GM21528 (cell line): ENCODE data around the gene MTCL3.
A peak's percentile ranks its signal among the peaks of the same experiment; 100 is the strongest.

ENCODE experiments used
- ATAC-seq: cut with Tn5 transposase; IDR thresholded peaks from one replicate; pipeline ENCODE4 v1.9.1; 2021; ENCODE audit warnings: mild to moderate bottlenecking, moderate library complexity; ENCODE audit not compliant: unreplicated experiment, low FRiP score

MTCL3 gene

DNA sequence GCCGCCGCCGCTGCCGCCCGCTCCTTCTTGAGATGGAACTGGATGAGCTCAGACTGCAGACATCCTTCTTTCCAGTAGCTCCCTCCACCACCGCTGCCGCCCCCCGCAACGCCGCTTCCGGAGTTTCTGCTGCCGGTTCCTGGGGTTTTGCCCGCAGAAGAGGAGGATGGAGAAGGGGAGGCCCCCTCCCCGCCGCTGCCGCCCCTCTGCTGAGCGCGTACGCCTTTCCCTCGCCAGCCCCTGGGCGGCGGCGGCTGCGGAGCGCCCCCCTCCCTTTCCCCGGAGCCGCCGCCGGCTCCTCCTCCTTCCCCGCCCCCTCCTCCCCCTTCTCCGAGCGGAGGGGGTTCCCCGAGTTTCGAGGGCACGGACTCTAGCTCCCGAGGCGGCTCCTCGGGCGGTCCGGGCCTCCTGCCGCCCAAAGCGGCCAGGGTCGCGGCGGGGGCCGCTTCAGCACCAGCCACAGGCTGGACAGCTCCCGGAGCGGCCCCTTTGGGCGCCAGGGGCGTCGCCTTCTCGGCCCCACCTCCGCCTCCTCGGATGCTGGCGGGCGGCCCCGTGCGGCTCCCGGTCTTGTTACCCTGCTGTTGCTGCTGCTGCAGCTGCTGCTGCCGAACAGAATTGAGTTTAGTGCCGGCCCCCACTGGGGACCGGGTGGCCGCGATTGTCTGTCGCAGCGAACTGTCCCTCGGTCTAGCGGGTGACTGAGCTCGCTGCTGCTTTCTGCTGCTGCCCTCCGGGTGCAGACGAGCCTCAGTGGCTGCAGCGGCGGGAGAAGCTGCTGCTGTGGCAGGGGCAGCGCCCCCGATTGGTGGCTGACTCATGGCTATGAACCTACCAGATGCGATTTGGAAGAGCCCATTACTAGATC, 3.1 kb downstream of the MTCL3 start:
- peak; percentile 67 for ATAC-seq

DNA sequence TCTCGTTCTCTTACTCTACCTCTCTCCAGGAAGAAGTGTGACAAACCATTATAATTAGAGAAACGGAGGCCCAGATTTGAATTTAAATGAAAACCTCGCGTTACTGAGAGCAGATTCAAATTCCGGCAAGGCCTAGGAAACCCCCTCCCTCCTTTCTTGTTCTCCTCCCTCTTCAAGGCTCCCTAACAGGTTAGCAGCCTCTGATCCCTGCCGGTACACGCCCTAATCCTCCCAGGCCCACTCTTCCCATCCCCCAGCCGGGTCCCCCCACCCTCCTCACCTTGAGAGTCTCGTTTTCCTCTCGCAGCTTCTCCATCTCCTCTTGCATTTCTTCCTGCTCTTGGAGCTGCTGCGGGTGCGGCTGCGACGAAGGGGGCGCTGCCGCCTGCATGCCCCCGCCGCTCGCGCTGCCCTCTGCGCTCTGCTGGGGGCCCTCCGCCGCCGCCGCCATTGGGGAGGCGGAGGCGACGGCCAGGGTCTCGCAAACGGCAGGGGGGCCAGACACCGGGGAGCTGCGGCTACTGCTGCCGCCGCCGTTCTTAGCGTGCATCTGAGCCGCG, 3.8 kb downstream of the MTCL3 start:
- ATAC-seq, result no peak

- no peak for ATAC-seq
Observed at GRCh38 chr6:127514773-127515227, 4.3 kb downstream of the MTCL3 start.

- ATAC-seq, result no peak
Observed at GRCh38 chr6:127514179-127514772, 4.9 kb downstream of the MTCL3 start.

GRCh38 chr6:127513425-127513824, 5.7 kb downstream of the MTCL3 start:
- ATAC-seq, result no peak

DNA sequence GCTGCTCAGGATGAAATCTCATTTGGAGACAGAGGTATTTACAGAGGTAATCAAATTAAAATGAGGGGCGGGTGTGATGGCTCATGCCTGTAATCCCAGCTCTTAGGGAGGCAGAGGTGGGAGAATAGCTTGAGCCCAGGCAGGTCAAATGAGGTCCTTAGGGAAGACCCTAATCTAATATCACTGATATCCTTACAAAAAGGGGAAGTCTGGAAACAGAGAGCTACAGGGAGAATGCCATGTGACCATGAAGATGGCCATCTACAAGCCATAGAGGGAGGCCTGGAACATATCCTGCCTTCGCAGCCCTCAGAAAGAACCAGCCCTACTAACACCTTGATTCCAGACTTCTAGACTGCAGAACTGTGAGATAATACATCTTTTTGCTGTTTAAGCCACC, 8.3 kb downstream of the MTCL3 start:
- ATAC-seq, result no peak

DNA sequence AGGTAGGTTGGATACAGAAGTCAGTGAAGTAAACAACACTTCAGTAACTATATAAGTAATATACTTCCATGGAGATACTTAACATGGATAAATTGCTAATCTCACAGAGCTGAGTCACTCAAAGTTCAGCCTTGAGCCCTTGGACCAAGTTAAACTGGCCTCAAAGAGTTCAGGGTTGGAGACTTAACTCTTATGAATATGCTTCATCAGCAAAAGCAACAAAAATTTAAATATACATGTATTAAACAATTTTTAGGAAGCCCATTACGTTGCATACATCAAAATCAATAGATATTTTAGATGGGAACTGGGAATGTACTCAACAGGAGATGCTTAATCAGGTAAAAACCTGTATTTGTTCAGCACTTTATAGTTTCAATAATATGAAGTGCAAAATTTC, 12.2 kb downstream of the MTCL3 start:
- ATAC-seq, result no peak

- ATAC-seq, result no peak
Observed at GRCh38 chr6:127503022-127503421, 16.1 kb downstream of the MTCL3 start.

DNA sequence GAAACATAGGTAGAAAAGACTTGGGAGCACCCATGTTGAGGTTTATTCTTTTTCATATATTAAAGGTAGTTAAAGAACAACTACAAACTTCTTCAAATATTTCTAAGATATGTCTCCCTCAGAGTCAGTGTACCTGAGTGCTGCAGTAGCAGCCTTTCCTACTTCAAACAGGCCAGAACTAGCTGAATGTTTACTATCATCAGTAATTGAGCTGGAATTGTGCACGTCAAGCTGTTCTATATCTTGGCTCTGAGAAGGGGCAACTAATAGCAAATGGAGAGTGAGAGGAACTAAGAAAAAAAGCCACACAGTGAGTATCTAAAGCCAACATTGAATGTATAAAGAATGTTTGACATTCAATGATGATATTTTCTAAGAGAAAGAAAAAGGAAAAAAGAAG, 21.7 kb downstream of the MTCL3 start:
- ATAC-seq, result no peak

- ATAC-seq, result no peak
Observed at GRCh38 chr6:127496471-127496870, 22.7 kb downstream of the MTCL3 start.

GRCh38 chr6:127494240-127494767, 24.8 kb downstream of the MTCL3 start:
- no peak for ATAC-seq

- ATAC-seq, result no peak
Observed at GRCh38 chr6:127489248-127489647, 29.9 kb downstream of the MTCL3 start.

DNA sequence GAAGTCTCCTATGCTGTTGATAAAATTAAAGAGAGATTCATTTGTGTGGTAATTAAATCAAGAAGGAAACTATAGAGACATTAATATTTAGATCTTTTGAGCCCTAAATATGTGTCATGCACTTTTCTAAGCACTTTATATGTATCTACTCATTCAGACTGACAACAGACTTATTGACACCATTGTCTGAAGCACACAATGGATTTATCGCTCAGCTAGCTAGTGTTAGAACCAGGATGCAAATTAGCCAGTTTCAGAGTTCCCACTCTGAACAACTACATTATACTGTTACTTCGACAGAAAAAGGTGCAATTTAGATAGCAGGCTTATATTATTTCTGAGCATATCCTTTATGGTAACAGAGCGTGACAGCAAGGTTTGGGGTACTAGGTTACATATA, 32.2 kb downstream of the MTCL3 start:
- ATAC-seq, result no peak

- peak; percentile 100 for ATAC-seq
Observed at GRCh38 chr6:127484212-127484863, 34.8 kb downstream of the MTCL3 start.

GRCh38 chr6:127483399-127484055, 35.6 kb downstream of the MTCL3 start:
- peak; percentile 24 for ATAC-seq

DNA sequence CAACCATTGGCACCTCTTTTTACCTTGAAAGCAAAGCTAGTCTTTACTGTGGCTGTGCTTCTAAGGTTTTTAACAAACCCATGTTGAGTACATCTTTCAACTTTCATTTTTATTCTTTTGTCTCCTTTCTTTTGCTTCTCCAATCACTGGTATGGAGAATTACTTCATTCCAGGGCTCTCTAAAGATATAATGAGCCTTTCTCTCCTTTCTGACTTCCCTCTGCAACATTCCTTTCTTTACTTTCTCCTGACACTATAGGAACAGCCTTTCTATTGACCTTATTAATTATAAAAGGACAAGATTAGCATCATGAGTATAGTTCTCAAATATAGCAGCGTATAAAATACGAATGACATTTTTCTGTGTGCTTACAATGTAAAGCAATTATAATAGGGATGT, 36.8 kb downstream of the MTCL3 start:
- no peak for ATAC-seq

DNA sequence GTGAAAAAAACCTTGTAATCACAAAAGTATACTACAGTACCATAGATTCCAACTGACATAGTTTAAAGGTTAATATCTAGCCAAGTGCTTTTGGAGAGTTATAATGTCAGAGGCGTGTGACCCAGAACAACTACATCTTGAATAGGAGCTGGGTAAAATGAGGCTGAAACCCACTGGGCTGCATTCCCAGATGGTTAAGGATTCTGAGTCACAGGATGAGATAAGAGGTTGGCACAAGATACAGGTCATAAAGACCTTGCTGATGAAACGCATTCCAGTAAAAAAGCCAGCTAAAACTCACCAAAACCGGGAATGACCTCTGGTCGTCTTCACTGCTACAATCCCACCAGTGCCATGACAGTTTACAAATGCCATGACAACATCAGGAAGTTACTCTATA, 37.5 kb downstream of the MTCL3 start:
- no peak for ATAC-seq

DNA sequence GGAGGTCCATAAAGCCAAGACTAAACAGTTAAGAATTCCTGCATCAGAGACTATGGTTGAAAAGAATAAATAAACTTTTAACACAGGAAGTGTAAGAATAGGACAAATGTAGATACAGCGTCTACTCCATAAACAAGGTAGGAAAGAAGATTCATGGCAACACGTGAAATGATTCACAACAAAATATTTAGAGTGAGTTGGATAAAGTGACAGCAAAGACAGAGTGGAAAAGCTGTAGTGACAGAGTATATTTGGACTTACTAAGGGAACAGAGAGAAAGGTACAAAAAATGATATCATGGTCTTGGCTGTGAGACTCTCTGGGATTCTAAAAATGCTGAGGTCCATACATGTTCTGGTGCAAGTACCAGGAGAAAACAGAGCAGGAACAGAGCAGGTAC, 38.0 kb downstream of the MTCL3 start:
- no peak for ATAC-seq

DNA sequence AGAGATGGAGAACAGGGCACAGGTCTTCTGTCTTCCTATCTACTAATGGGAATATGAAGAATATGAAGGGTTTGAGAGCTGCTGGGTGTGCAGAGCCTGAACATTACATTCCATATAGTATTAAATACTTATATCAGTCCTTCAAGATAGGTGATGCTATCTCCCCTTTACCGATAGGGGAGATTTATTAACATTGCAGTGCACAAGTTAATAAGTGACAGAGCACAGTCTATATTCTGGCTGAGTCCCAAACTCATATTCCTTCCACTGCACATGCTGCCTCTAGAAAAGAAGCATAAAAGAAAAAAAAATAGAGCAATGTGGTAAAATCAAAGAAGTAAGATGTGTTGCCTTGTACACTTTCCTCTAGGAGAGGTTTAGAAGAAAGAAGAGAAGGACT, 41.5 kb downstream of the MTCL3 start:
- no peak for ATAC-seq

DNA sequence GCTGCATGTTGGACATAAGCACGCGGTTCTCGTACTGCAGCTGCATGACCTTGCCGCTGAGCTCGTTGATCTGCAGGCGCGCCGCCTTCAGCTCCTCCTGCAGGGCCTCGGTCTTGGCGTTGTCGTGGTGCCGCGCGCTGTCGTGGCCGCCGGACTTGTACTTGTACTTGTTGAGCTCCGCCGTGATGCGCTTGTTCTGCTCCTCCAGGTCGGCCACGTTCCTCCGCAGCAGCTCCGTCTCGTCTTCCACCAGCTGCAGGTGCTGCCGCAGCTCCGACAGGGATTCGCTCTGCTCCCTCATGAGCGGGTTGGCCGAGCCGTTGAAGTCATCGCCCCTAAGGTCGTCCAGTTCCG, 43.3 kb downstream of the MTCL3 start:
- ATAC-seq, result no peak
